Stimulated activated CD8-positive, alpha-beta memory T cell treated with anti-CD3 and anti-CD28 coated beads, Interleukin-12 subunit alpha, Interleukin-12 subunit beta, amount 100 ng/mL, for 1 hour (primary cell): ENCODE measurements around the gene PARD6A.
A peak's percentile ranks its signal among the peaks of the same experiment; 100 is the strongest.

Source experiments
- DNase-seq: peaks from one replicate; pipeline ENCODE4 v3.0.0-alpha.2; 2020; ENCODE audit warnings: low read depth

PARD6A gene

GRCh38 chr16:67660564-67661028 lies at the start of gene PARD6A:
Gene PARD6A, plus strand, starts transcription at chr16:67660960. Its CDS starts 79 bp downstream, at chr16:67661039.
- peak; percentile 91 for DNase-seq

GRCh38 chr16:67613808-67614207 lies 47.0 kb upstream of the PARD6A start:
- no peak for DNase-seq

- DNase-seq: no peak
These were observed 32.5 kb upstream of the PARD6A start for GRCh38 chr16:67628216-67628615.

- DNase-seq: no peak
These were observed 28.2 kb upstream of the PARD6A start for GRCh38 chr16:67632415-67633172.

GRCh38 chr16:67636713-67637112 lies 24.0 kb upstream of the PARD6A start:
- no peak for DNase-seq

- DNase-seq: no peak
These were observed 23.1 kb upstream of the PARD6A start for GRCh38 chr16:67637625-67638024.

- DNase-seq: no peak
These were observed 18.7 kb upstream of the PARD6A start for GRCh38 chr16:67641779-67642708.

- no peak for DNase-seq
These were observed 16.7 kb upstream of the PARD6A start for GRCh38 chr16:67644038-67644437.

GRCh38 chr16:67645397-67646121 lies 15.2 kb upstream of the PARD6A start:
- no peak for DNase-seq

GRCh38 chr16:67647111-67647651 lies 13.6 kb upstream of the PARD6A start:
- no peak for DNase-seq

GRCh38 chr16:67647681-67648080 lies 13.1 kb upstream of the PARD6A start:
- no peak for DNase-seq

GRCh38 chr16:67648088-67648763 lies 12.5 kb upstream of the PARD6A start:
- no peak for DNase-seq

GRCh38 chr16:67648764-67649407 lies 11.9 kb upstream of the PARD6A start:
- DNase-seq: no peak

- DNase-seq: no peak
These were observed 11.2 kb upstream of the PARD6A start for GRCh38 chr16:67649494-67649931.

GRCh38 chr16:67650023-67650422 lies 10.7 kb upstream of the PARD6A start:
- DNase-seq: no peak

GRCh38 chr16:67651039-67651438 lies 9.7 kb upstream of the PARD6A start:
- no peak for DNase-seq

- DNase-seq: no peak
These were observed 8.9 kb upstream of the PARD6A start for GRCh38 chr16:67651847-67652246.

GRCh38 chr16:67652578-67653127 lies 8.1 kb upstream of the PARD6A start:
- no peak for DNase-seq

- DNase-seq: no peak
These were observed 7.5 kb upstream of the PARD6A start for GRCh38 chr16:67653128-67653788.
